PC-3 (cell line): ENCODE data around the gene SPRR5.

Source experiments
- CTCF ChIP-seq: fragments of 300-600 bp; sonication (generic); conservative IDR thresholded peaks from 2 replicates; pipeline ENCODE4 v1.5.1; 2017; ENCODE audit warnings: antibody characterized with exemption, low read depth, mild to moderate bottlenecking, low read length
- EZH2phosphoT487 ChIP-seq: fragments of 300-600 bp; sonication (generic); IDR thresholded peaks from 2 replicates; pipeline ENCODE4 v1.6.1; 2018; ENCODE audit warnings: mild to moderate bottlenecking, antibody characterized with exemption, low read length, borderline replicate concordance

GRCh38 chr1:152954436-152954835 lies 7.4 kb downstream of the SPRR5 start:
- TF ChIP-seq CTCF (no peak), EZH2phosphoT487 (no peak)
